GM21723 (cell line): ENCODE data around the gene RPS5.

Source experiments
- ATAC-seq: cut with Tn5 transposase; IDR thresholded peaks from one replicate; pipeline ENCODE4 v1.9.1; 2021; ENCODE audit warnings: mild to moderate bottlenecking, moderate library complexity; ENCODE audit not compliant: unreplicated experiment

The RPS5 gene

DNA sequence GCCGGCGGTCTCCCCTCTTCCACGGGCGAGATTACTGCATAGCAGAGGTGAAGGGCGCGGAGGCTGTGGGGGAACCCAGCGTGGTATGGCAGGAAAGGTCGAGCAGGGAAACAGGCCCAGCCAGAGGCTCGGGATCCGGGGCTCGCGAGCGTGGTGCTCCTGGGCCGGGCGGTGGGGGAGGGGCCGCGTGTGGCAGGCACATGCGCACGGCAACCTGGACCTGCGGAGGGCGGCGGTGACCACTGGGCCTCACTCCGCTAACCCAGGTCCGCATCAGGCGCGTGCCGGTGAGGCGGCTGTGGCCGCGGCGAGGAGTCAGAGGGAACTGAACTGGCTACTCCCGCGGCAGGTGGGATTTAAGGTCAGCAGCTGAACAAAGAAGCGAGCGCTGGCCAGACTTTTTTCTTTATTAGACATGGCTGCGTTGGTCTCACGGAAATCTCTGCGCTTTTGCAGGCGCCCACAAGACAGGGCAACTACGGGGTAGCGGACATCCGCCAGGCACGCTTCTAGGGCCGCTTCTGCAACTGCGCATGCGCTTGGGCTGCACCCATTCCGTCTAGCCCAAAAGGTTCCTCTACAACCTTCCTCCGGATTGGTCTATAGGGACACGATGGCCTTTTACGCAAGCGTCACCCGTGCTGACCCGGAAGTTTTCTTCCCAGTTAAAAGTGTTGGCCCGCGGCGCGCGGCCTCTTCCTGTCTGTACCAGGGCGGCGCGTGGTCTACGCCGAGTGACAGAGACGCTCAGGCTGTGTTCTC is at the start of gene RPS5:
TSS of gene RPS5 (plus strand) at position 694 of the 762 bp plus-strand sequence. CDS start 869 bp downstream, outside the sequence.
- ATAC-seq, result peak; percentile 75

DNA sequence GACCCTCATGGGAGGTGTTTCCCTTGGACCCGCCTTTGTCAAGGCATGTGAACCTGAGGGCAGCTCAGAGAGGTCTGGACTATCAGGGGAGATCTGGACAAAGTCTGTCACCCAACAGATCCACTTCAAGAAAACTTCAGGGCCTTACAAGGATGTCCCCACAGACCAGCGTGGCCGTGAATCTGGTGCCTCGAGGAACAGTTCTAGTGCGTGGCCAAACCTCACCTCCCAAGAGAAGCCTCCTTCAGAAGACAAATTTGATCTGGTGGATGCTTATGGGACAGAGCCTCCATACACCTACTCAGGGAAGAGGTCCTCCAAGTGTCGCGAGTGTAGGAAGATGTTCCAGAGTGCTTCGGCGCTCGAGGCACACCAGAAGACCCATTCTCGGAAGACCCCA is 48.7 kb upstream of the RPS5 start:
- no peak for ATAC-seq

DNA sequence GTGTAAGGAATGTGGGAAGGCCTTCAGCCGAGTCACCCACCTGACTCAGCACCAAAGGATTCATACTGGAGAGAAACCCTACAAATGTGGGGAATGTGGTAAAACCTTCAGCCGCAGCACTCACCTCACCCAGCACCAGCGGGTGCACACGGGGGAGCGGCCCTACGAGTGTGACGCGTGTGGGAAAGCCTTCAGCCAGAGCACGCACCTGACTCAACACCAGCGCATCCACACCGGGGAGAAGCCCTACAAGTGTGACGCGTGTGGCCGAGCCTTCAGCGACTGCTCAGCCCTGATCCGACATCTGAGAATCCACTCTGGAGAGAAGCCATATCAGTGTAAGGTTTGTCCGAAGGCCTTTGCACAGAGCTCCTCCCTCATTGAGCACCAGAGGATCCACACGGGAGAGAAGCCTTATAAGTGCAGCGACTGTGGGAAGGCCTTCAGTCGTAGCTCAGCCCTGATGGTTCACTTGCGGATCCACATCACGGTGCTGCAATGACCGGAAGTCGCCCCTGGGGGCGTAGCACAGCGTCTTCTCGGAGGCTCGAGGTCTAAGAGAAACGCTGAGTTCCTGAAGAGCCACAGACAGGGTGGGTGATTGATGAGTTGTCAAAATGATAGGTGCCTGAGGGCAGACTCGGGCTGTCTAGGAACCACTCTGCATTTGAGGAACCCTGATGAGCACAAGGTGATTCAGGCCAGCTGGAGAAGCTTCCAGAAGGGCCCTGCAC is 48.1 kb upstream of the RPS5 start:
- no peak for ATAC-seq

DNA sequence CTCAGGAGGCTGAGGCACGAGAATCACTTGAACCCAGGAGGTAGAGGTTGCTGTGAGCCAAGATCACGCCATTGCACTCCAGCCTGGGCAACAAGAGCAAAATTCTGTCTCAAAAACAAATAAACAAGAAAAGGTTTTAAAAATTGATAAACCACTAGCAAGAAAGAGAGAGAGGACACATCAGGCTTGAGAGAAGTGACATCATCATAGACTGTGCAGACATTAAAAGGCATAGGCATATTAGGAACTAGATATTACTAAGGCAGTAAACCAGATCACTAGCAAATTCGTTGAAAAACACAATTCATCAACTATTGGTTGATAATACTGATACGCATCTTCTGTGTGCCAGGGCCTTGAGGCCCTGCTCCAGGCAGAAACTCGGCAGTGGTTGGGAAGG is 41.5 kb upstream of the RPS5 start:
- ATAC-seq, result no peak

DNA sequence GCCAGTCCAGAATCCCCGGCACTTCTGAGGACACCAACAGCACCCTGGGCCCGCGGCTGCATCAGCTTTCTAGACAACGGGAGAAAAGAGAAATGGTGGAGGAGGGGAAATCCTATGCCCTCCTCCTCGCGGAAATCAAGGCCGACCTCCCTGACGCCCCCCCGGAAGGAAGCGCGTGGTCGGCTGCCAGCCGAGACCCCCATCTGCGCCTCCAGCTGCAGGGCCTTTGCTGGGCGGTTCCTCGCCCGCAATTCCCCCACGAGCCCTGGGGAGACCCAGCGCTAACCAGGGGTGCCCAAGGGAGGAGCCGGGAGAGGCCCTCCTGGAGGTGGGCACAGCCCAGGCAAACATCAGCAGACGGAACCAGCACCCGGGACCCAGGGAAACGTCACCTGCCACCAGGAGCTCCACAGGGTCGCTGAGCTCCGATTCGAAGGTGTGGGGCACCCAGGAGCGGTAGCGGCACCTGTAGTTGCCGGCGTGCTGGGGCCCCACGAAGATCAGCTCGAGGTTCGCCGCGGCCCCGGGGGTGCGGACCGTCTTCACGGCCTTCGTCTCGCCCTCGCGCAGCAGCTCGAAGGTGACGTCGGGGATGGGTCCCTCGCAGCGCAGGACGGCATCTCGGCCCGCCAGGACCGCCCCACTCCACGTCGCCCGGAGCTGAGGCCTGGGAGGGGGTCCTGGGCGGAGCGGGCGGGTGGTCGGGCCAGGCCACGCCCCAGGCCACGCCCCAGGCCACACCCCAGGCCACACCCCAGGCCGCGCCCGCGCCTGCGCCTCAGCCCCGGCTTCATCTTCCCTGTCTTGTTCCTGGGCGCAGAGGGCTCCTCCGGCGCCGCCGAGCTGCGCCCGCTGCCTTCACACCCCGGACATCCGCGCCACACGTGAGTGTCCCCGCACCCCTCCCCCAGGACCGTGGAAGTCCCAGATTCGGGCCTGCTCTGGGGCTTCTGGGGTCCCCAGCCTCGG is 39.8 kb upstream of the RPS5 start:
- peak; percentile 88 for ATAC-seq

DNA sequence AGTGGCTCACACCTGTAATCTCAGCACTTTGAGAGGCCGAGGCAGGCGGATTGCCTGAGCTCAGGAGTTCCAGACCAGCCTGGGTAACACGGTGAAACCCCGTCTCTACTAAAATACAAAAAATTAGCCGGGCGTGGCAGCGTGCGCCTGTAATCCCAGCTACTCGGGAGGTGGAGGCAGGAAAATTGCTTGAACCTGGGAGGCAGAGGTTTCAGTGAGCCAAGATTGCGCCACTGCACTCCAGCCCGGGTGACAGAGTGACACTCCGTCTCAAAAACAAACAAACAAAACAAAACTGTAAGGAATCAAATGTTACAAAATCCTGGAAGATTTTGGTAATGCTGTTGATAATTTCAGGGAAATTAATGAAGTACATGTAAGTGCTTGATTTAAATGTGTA is 39.0 kb upstream of the RPS5 start:
- peak; percentile 14 for ATAC-seq

DNA sequence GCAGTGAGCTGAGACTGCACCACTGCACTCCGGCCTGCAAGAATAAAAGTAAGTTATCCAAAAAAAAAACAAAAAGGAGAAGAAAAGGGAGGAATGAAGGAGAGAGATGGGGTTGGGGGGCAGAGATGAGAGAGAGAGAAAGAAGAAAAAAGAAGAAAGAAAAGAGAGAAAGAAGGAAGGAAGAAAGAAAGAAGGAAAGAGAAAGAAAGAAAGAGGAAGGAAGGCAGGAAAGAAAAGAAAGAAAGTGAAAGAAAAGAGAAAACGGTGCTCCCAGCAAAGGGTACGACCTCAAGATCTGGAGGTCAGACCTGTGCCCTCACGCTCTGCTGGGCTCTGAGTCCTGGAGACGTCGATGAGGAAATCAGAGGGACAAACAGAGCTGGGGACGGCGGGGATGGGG is 37.5 kb upstream of the RPS5 start:
- ATAC-seq, result no peak

DNA sequence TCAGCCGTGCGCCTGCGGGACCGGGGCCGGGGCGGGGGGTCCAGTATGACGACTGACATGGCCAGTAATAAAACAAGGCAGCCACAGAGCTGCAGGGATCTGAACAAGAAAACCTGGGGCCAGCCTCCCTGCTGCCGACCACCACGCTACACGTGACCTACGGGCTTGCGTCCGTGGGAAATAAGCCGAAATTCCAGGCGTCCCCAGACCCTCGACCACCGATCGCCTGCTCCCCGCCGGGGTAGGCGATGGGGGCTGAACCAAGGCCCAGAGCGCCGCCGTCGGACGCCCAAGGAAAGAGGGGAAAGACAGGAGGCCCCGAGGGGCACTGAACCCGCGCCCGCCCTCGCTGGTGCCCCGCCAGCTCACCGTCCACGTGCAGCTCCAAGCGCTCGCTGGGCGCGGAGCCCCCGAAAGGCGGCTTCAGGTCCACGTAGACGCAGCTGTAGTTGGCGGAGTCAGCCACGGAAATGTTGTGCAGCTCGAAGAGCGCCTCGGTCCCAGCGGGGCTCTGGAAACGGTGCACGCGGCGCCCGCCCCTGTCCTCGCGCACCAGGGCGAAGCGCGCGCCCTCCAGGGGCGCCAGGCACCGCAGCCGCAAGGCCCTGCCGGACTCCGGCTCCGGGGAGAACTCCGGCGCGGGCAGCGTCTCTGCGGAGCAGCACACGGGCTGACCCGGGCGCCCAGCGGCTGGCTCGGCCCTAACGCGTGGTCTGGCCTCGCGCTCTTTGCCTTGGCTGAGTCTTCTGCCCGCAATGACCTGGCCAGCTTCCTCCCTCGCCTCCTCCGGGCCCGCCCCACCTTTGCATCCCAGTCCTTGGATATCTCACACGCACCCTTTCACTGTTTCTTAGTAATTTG is 36.8 kb upstream of the RPS5 start:
- no peak for ATAC-seq

DNA sequence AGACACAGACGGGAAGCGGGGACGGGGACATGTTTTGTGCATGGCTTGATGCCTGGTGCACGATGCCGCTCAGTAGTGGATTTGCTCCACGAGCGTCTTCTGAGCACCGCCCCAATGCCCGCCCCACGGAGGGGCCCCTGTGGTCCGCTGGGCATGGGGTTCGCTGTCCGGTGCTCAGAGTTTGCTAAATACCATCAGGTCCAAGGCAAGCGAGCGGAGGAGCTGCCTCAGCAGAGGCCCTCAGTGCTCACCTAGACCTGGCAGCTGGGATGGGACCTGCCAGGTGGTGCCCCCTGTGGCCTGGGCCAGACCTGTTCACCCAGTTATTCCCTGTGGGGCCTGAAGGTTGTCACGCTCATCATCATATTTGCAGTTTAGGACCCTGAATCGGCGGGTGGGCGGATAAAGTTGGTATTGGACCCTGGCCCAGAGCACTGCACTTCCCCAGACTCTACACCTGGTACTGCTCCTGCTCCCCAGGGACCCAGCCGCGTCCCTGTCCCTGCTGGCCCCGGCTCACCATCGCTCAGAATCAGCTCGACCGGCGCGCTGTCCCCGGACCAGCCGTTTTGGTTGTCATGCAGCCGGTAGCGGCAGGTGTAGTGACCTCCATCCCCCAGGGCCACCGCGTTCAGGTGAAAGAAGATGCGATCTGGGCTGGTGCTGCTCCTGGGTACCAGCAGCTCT is 36.1 kb upstream of the RPS5 start:
- ATAC-seq, result no peak

DNA sequence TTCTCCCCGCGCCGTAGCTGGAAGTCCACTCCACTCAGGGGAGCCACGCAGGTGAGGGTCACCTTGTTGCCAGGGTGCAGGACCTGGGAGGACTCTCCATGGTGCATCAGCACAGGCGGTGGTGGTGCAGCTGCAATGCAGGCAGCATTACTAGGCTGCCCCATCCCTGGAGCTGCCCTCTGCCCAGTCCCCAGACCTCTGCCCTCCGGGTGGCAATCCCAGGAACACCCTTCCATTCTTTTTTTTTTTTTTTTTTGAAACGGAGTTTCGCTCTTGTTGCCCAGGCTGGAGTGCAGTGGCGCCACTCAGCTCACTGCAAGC is 35.6 kb upstream of the RPS5 start:
- ATAC-seq, result no peak

DNA sequence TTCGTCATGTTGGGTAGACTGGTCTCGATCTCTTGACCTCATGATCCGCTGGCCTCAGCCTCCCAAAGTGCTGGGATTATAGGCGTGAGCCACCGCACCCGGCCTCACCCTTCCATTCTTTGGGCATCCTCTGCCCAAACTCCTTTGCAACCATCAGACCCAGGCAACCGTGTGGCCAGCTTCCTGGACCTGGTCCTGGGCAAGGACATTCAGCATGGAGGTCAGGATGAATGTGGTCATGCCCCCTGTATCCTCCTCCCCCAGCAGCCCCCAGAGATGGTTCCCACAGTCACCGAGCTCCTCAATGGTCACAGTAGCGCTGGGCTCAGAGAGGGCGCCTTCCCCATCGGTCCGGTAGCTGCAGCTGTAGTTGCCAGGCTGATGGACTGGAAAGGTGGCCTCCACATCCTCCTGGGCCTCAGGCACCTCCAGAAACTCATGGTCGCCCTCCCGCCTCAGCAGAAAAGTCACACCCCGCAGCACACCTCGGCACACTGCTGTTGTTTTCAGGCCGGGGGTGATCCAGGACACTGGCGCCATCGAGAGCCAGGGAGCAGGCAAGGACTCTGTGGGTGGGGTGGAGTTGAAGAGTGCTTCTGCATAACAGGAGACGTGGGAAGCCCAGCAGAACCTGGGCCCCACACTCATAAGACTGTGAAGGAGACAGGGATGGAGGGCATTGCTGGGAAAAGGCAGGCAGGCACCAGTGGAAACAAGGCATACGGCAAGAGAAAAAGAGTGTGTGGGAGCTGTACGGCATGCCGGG is 34.9 kb upstream of the RPS5 start:
- no peak for ATAC-seq

DNA sequence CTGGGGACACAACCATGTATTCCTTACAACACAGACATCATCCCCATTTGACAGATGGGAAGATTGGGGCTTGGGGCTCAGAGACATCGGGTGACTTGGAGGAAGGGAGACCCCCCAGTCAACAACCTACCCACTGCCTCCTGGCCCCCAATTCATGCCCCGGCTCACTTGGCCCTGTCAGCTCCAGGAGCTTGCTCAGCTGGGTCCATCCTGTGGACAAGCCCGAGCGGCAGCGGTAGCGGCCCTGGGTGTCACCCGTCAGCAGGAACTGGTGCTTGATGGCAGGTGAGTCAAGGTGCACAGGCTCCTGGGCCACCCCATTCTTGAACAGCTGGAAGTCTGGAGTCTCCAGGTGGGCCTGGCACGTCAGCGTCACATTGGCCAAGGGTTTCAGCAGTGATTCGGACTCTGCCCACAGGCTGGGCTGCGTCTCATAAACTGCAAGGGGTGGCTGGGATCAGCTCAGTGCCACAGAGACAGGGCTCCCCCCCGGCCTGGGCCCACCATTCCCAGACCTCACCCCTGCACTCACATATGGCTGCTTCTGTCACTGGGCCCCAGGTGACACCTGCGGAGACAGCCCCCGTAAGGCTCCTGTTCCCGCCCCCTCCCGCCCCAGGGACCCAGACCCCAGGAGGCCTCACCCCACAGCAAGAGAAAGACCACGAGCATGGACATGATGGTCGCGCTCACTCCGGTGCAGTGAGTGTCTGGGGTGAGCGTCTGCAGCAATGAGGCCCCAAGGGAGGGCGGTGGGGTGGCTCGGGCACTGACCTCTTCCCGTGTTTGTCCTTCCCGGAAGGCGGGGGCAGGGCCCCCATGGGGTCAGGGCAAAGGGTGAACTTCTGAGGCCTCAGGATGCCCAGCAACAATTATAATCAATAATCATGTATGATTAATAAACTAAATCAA is 34.1 kb upstream of the RPS5 start, which contains the start of gene A1BG:
TSS of gene A1BG (minus strand) at position 733 of the 912 bp plus-strand sequence. CDS start at position 678, 55 bp downstream.
- no peak for ATAC-seq

DNA sequence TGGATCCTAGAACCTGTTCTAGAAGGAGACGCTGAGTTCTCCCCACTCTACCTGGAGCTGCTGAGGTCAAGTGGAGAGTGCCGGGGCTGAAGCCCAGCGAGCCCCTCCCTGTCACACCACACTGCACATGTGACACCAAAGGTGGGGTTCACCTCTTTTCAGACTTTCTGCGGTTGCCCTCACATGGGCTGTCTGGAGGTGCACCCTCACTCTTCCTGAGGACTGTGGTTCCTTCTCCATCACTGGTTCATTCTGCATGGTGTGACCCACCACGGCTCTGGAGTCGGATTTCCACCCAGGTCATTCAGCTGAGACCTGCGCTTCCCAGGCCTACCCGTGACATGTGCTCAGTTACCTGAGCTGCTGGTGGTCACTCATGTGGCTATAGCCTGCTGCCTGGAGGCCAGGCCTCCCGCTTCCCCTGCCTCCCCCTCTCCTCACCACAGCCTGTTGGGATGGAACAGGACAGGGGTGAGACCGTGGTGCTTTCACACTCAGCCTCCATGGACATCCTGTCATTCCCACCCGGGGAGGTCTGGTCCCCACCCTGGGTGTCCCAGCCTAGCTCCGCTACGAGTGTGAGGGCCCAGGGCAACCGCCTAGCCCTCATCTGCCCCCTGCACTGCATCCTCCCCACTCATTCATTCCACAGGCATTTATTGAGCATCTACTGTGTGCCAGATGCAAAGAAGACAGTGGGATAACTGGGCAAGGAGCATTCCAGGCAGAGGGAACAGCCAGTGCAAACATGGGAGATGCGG is 33.2 kb upstream of the RPS5 start:
- ATAC-seq, result no peak

DNA sequence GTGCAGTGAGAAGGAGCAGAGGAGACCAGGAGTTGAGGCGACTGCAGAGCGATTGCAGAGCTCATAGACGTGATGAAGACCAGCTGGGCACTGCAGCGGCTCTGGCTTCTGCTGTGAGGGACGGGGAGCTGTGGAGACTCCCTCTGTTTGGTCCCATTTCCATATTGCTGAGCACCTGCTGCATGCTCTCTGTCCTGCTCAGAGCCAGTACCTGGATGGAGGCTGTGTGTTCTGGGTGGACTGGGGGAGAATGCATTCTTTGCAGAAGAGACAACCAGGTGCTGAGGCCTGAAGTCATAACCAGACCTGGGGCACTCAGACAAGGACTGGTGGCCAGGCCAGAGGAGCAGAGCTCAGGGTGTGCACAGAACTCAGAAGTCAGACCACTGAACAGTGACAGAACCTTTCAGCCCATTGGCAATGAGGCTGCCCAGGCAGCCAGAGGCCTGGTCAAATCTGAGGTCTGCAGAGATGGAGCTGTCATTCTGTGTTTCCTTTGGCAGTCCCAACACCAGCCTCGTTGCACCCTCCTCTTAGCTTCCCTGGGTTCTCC is 32.5 kb upstream of the RPS5 start:
- ATAC-seq, result no peak

DNA sequence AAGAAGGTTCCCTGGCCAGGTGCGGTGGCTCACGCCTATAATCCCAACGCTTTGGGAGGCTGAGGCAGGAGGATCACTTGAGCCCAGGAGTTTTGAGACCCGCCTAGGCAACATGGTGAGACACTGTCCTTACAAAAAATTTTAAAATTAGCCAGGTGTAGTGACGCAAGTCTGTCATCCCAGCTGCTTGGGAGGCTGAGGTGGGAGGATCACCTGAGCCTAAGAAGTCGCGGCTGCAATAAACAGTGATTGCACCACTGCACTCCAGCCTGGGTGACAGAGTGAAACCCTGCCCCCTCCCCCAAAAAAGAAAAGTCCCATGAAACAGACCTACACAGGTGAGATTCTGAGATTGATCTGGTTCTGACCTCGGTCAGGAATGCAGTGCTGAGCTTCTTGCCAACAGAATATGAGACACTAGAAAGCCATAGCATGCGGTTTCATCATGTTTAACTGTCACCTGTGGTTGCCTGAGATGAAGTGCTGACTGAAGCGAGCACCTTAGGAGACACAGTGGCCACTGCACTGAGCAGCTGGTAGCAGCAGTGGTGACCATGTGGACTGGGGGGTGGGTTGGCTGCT is 31.8 kb upstream of the RPS5 start:
- no peak for ATAC-seq

DNA sequence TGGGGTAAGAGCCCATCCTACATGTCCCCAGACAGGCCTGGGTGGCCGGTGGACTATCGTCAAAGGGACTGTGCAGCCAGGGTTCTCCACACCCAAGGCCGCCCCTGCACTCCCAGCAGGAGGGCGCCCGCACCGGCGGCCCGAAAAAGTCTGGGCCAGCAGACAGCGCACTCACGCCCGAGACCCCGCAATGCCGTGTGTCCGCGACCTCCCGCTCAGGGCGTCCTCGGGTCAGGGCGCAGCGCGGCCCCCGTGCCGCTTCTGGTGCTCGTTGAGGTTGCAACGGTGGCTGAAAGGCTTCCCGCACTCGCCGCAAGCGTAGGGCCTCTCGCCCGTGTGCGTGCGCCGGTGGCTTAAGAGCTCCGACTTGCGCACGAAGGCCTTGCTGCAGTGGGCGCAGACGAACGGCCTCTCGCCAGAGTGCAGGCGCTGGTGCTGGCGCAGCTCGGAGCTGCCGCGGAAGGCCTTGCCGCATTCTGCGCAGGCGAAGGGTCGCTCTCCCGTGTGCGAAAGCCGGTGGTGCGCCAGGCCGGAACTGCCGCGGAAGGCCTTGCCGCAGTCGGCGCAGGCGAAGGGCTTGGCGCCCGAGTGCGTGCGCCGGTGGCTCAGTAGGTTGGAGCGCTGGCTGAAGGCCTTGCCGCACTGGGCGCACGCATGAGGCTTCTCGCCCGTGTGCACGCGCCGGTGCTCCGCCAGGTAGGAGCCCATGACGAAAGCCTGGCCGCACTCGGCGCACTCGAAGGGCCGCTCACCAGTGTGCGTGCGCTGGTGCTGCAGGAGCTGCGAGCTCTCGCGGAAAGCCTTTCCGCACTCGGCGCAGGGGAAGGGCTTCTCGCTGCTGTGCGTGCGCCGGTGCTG is 30.9 kb upstream of the RPS5 start:
- no peak for ATAC-seq
